HUES6 (cell line): ENCODE data around the gene SH2D3A.
"Not testable (repeated sequence)": the region's sequence is repeated elsewhere in the genome, so short reads cannot be mapped to it uniquely, and the experiment has no call there.

Experiments
- H3K27ac ChIP-seq: 2 replicates; pipeline ENCODE4 v1.7.0; 2013; ENCODE audit warnings: low read depth, mild to moderate bottlenecking, low read length, inconsistent platforms
- H3K27me3 ChIP-seq: 2 replicates; pipeline ENCODE4 v1.6.1; 2013; ENCODE audit warnings: low read length; ENCODE audit not compliant: control insufficient read depth, insufficient read depth
- H3K36me3 ChIP-seq: 2 replicates; pipeline ENCODE4 v1.6.1; 2013; ENCODE audit warnings: low read length; ENCODE audit not compliant: control insufficient read depth, insufficient read depth
- H3K4me1 ChIP-seq: 2 replicates; pipeline ENCODE4 v1.6.1; 2013; ENCODE audit warnings: low read length; ENCODE audit not compliant: control insufficient read depth, insufficient read depth
- H3K4me3 ChIP-seq: 2 replicates; pipeline ENCODE4 v1.5.1; 2013; ENCODE audit warnings: low read depth, low read length
- H3K9ac ChIP-seq: one replicate; pipeline ENCODE4 v1.6.1; 2013; ENCODE audit warnings: mild to moderate bottlenecking, low read length
- H3K9me3 ChIP-seq: 2 replicates; pipeline ENCODE4 v1.6.1; 2013; ENCODE audit warnings: low read depth, low read length; ENCODE audit not compliant: control insufficient read depth, insufficient read depth

Gene SH2D3A

GRCh38 chr19:6790194-6791128 lies 23.2 kb upstream of the SH2D3A start:
- no peaks in the 10 kb centered on the region for H3K36me3 ChIP-seq

DNA sequence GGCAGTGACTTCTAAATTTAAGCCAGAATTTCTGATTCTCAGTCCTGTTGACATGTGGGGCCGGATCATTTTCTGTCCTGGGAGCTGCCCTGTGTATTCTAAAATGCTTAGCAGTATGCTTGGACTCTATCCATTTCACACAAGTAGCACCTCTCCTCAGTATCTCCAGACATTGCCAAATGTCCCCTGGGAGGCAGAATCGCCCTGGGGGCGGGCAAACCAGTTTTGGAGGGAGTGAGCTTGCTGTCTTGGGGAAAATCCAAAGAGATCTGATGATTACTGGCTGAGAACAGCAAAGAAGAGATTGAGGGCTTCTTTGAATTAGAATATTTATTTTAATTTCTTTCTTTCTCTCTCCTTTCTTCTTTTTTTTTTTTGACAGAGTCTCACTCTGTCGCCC lies 21.7 kb upstream of the SH2D3A start:
- H3K9me3 ChIP-seq = peaks cover 14% of the 10 kb centered on the region
- H3K4me1 ChIP-seq = no peaks in the 10 kb centered on the region
- H3K27ac ChIP-seq = no peak overlapping the region
- H3K4me3 ChIP-seq = no peak overlapping the region
- no peaks in the 10 kb centered on the region for H3K27me3 ChIP-seq
- H3K9ac ChIP-seq = no peak overlapping the region
- H3K36me3 ChIP-seq = no peaks in the 10 kb centered on the region

More at GRCh38 chr19:6790194-6791128, 23.2 kb upstream of the SH2D3A start:
- H3K4me1 ChIP-seq = no peaks in the 10 kb centered on the region
- H3K4me3 ChIP-seq = no peak overlapping the region
- no peaks in the 10 kb centered on the region for H3K27me3 ChIP-seq
- no peak overlapping the region for H3K27ac ChIP-seq
- no peak overlapping the region for H3K9ac ChIP-seq
- peaks cover 27% of the 10 kb centered on the region for H3K9me3 ChIP-seq

DNA sequence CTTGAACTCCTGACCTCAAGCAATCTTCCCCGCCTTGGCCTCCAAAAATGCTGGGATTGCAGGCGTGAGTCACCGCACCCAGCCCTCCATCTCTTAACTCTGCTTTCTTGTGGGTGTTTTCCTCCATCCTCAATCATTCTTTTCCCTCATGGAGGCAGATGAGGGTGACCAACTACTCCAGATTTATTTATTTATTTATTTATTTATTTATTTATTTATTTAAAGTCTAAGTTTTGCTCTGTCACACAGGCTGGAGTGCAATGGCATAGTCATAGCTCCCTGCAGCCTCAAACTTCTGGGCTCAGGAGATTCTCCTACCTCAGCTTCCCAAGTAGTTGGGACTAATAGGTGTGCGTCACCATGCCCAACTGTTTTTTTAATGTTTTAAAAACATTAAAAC lies 20.2 kb upstream of the SH2D3A start:
- Histone ChIP-seq H3K9ac (no peak overlapping the region), H3K27me3 (no peaks in the 10 kb centered on the region), H3K27ac (no peak overlapping the region), H3K4me1 (no peaks in the 10 kb centered on the region), H3K4me3 (no peak overlapping the region), H3K9me3 (peaks cover 13% of the 10 kb centered on the region; the same call in 1 of the 2 replicates), H3K36me3 (no peaks in the 10 kb centered on the region)

GRCh38 chr19:6779206-6779605 lies 12.0 kb upstream of the SH2D3A start:
- no peak overlapping the region for H3K4me3 ChIP-seq
- H3K36me3 ChIP-seq = no peaks in the 10 kb centered on the region
- H3K27me3 ChIP-seq = no peaks in the 10 kb centered on the region
- H3K9me3 ChIP-seq = no peaks in the 10 kb centered on the region
- H3K9ac ChIP-seq = no peak overlapping the region
- H3K27ac ChIP-seq = no peak overlapping the region
- no peaks in the 10 kb centered on the region for H3K4me1 ChIP-seq

- no peaks in the 10 kb centered on the region for H3K9me3 ChIP-seq
- peaks cover 2% of the 10 kb centered on the region; the same call in 1 of the 2 replicates for H3K4me1 ChIP-seq
- no peaks in the 10 kb centered on the region for H3K36me3 ChIP-seq
- no peak overlapping the region for H3K27ac ChIP-seq
- no peak overlapping the region for H3K9ac ChIP-seq
- H3K27me3 ChIP-seq = no peaks in the 10 kb centered on the region
- H3K4me3 ChIP-seq = no peak overlapping the region
These were observed 11.2 kb upstream of the SH2D3A start for GRCh38 chr19:6778386-6778785.

DNA sequence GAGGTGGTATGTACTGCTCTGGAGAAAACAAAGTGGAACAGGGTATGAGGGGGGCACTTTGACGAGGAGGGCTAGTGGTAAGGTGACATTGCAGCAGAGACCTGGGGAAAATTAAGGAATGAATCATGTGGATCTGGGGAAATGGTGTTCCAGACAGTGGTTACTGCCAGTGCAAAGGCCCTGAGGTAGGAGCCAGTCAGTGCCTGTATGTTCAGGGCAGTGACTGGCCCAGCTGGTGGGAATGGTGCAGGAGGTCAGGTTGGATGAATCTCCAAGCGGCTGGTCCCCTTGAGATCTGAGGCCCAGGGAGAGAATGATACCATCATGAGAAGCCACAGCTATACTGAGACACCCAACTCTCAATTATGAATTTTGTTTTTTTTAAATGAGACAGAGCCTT lies 10.2 kb upstream of the SH2D3A start:
- peaks cover 8% of the 10 kb centered on the region; the same call in 1 of the 2 replicates for H3K4me1 ChIP-seq
- H3K9ac ChIP-seq = no peak overlapping the region
- H3K4me3 ChIP-seq = no peak overlapping the region
- no peak overlapping the region for H3K27ac ChIP-seq
- H3K36me3 ChIP-seq = no peaks in the 10 kb centered on the region
- H3K27me3 ChIP-seq = no peaks in the 10 kb centered on the region
- H3K9me3 ChIP-seq = no peaks in the 10 kb centered on the region

DNA sequence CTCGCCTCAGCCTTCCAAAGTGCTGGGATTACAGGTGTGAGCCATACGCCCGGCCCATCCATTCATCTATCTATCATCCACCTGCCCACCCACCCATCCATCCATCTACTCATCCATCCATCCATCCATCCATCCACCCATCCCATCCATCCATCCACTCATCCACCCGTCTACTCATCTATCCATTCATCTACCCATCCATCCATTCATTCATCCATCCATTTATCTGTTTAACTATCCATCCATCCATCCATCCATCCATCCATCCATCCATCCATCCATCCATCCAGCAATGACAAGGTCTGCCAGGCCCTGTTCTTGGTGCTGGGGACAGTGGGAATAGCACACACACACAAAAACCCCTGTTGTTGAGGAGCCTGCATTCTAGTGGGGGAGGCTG lies 9.8 kb upstream of the SH2D3A start:
- Histone ChIP-seq H3K27me3 (no peaks in the 10 kb centered on the region), H3K27ac (no peak overlapping the region), H3K36me3 (no peaks in the 10 kb centered on the region), H3K9ac (no peak overlapping the region), H3K4me1 (peaks cover 8% of the 10 kb centered on the region; the same call in 1 of the 2 replicates), H3K4me3 (no peak overlapping the region), H3K9me3 (no peaks in the 10 kb centered on the region)

GRCh38 chr19:6776045-6776444 lies 8.8 kb upstream of the SH2D3A start:
- not testable (repeated sequence) for H3K9ac ChIP-seq, H3K4me1 ChIP-seq, H3K36me3 ChIP-seq, H3K27me3 ChIP-seq, H3K4me3 ChIP-seq, H3K27ac ChIP-seq, H3K9me3 ChIP-seq

DNA sequence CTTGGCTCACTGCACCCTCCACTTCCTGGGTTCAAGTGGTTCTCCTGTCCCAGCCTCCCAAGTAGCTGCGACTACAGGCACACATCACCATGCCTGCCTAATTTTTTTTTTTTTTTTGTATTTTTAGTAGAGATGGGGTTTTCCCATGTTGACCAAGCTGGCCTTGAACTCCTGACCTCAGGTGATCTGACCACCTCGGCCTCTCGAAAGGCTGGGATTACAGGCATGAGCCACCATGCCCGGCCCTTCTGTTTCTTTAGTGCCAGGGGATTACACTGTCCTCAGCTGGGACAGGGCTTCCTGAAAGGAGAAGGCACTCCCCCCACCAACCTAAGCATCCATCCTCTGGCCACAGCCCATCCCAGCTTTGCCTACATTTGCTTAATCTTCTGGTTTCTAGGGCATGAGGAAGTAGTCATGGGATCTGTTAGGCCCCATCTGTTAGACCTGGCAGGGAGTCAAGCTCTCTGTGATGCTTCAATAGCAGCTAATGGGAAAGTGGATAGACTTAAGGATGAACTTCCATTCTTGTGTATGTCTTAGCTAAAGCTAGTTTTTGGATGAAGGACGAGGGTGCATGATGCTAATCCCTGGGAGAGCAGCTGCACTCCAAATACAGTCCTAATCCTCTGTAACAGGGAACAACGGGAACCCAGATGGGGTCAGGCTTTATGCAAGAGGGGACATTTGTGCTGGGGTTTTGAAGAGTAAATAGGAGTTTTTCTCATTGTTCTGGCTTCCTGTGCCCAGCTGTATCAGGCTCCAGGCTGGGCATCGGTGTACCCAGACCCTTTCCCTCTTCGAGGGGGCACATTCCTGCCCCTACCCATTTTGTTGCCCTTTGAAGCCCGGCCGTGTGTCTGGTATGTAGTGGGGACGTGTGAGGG lies 7.8 kb upstream of the SH2D3A start:
- no peak overlapping the region for H3K27ac ChIP-seq
- H3K36me3 ChIP-seq = no peaks in the 10 kb centered on the region
- H3K27me3 ChIP-seq = no peaks in the 10 kb centered on the region
- peaks cover 8% of the 10 kb centered on the region; the same call in 1 of the 2 replicates for H3K4me1 ChIP-seq
- H3K9ac ChIP-seq = no peak overlapping the region
- H3K4me3 ChIP-seq = no peak overlapping the region
- H3K9me3 ChIP-seq = no peaks in the 10 kb centered on the region

DNA sequence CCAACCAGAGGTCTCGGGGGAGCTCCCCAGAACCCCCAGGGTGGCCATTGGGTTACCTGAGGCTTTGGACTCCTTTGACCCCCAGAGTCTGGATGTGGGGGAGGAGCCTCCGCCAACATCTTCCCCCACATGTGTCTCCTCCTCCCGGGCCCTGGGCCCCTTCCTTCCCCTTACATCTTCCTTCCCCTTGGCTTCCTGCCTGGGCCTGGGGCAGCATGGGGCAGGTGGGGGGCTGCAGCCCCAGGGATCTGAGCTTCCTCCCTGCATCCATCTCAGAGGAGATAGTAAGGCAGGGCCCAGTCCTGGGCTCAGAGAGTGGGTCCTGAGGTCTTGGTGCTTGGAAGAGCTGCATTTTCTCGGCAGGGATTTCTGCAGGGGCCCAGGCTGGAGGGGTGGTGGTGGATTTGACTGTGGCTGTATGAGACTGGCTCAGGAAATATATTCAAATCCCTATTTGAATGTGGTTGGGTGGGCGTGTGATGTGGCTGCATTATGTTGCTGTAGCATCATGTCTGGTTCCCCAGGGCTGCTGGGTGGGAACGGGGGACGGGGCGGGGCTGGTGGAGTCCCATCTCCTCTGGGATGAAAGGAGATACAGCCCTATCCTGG lies 6.2 kb upstream of the SH2D3A start:
- no peak overlapping the region for H3K27ac ChIP-seq
- H3K4me3 ChIP-seq = no peak overlapping the region
- no peak overlapping the region for H3K9ac ChIP-seq

More for the DNA sequence above, 6.2 kb upstream of the SH2D3A start:
- peaks cover 11% of the 10 kb centered on the region; the same call in 1 of the 2 replicates for H3K4me1 ChIP-seq
- H3K27me3 ChIP-seq = no peaks in the 10 kb centered on the region
- no peaks in the 10 kb centered on the region for H3K9me3 ChIP-seq
- no peaks in the 10 kb centered on the region for H3K36me3 ChIP-seq
